Measurements from ENCODE around the gene NIBAN1.

NIBAN1 gene

GRCh38 chr1:185016880-185017279, 42.6 kb upstream of the NIBAN1 start:
- H2AFZ ChIP-seq (ENCODE audit: low read length), result no peak overlapping the region
- H3K79me2 ChIP-seq (ENCODE audit: low read length), result no peaks in the 10 kb centered on the region
- no peak overlapping the region for H3K27ac ChIP-seq (ENCODE audit: low read length)
- H4K20me1 ChIP-seq (ENCODE audit: insufficient read depth, low read length), result no peaks in the 10 kb centered on the region
- no peak overlapping the region for H3K9ac ChIP-seq (ENCODE audit: low read length)
- H3K4me1 ChIP-seq (ENCODE audit: low read length), result no peaks in the 10 kb centered on the region
- no peak for DNase-seq
- H3F3A ChIP-seq (ENCODE audit: insufficient read depth, low read length), result no peaks in the 10 kb centered on the region
- no peak overlapping the region for H3K4me3 ChIP-seq (ENCODE audit: low read length)
- H3K9me3 ChIP-seq (replicated peaks; ENCODE audit: insufficient read depth, low read length), result no peaks in the 10 kb centered on the region
- H3K4me2 ChIP-seq (ENCODE audit: low read depth, low read length), result no peak overlapping the region
- H3K9me2 ChIP-seq (replicated peaks; ENCODE audit: insufficient read depth, low read length), result no peaks in the 10 kb centered on the region
- TF ChIP-seq EZH2 (optimal IDR thresholded peaks at IDR 0.05; ENCODE audit: low read depth, low read length) (no peak), EZH2phosphoT487 (IDR thresholded peaks at IDR 0.05; ENCODE audit: low read length) (no peak), CTCF (IDR thresholded peaks at IDR 0.05; ENCODE audit: low read length) (no peak)
- no peaks in the 10 kb centered on the region for H3K27me3 ChIP-seq (replicated peaks; ENCODE audit: insufficient read depth, low read length)
- H3K36me3 ChIP-seq (replicated peaks; ENCODE audit: insufficient read depth, low read length), result no peaks in the 10 kb centered on the region

GRCh38 chr1:185015631-185016030, 41.3 kb upstream of the NIBAN1 start:
- DNase-seq, result no peak
- H3K9ac ChIP-seq (ENCODE audit: low read length), result no peak overlapping the region
- no peaks in the 10 kb centered on the region for H3K9me3 ChIP-seq (replicated peaks; ENCODE audit: insufficient read depth, low read length)
- H3K36me3 ChIP-seq (replicated peaks; ENCODE audit: insufficient read depth, low read length), result no peaks in the 10 kb centered on the region
- H4K20me1 ChIP-seq (ENCODE audit: insufficient read depth, low read length), result no peaks in the 10 kb centered on the region
- no peaks in the 10 kb centered on the region for H3K79me2 ChIP-seq (ENCODE audit: low read length)
- H2AFZ ChIP-seq (ENCODE audit: low read length), result no peak overlapping the region
- H3K4me2 ChIP-seq (ENCODE audit: low read depth, low read length), result no peak overlapping the region
- no peak overlapping the region for H3K27ac ChIP-seq (ENCODE audit: low read length)
- no peaks in the 10 kb centered on the region for H3K4me1 ChIP-seq (ENCODE audit: low read length)
- H3K4me3 ChIP-seq (ENCODE audit: low read length), result no peak overlapping the region
- H3K27me3 ChIP-seq (replicated peaks; ENCODE audit: insufficient read depth, low read length), result no peaks in the 10 kb centered on the region
- no peaks in the 10 kb centered on the region for H3K9me2 ChIP-seq (replicated peaks; ENCODE audit: insufficient read depth, low read length)
- TF ChIP-seq EZH2 (optimal IDR thresholded peaks at IDR 0.05; ENCODE audit: low read depth, low read length), result no peak
- TF ChIP-seq CTCF (IDR thresholded peaks at IDR 0.05; ENCODE audit: low read length), result no peak
- TF ChIP-seq EZH2phosphoT487 (IDR thresholded peaks at IDR 0.05; ENCODE audit: low read length), result no peak
- H3F3A ChIP-seq (ENCODE audit: insufficient read depth, low read length), result no peaks in the 10 kb centered on the region

GRCh38 chr1:185014941-185015340, 40.6 kb upstream of the NIBAN1 start:
- Histone ChIP-seq H3K36me3 (replicated peaks; ENCODE audit: insufficient read depth, low read length) (no peaks in the 10 kb centered on the region), H3K27ac (ENCODE audit: low read length) (no peak overlapping the region), H3K4me3 (ENCODE audit: low read length) (no peak overlapping the region), H3K9me3 (replicated peaks; ENCODE audit: insufficient read depth, low read length) (no peaks in the 10 kb centered on the region), H3K4me1 (ENCODE audit: low read length) (no peaks in the 10 kb centered on the region), H3K79me2 (ENCODE audit: low read length) (no peaks in the 10 kb centered on the region), H3F3A (ENCODE audit: insufficient read depth, low read length) (no peaks in the 10 kb centered on the region), H3K27me3 (replicated peaks; ENCODE audit: insufficient read depth, low read length) (no peaks in the 10 kb centered on the region), H4K20me1 (ENCODE audit: insufficient read depth, low read length) (no peaks in the 10 kb centered on the region), H2AFZ (ENCODE audit: low read length) (no peak overlapping the region), H3K4me2 (ENCODE audit: low read depth, low read length) (no peak overlapping the region), H3K9me2 (replicated peaks; ENCODE audit: insufficient read depth, low read length) (no peaks in the 10 kb centered on the region), H3K9ac (ENCODE audit: low read length) (no peak overlapping the region)
- no peak for DNase-seq
- TF ChIP-seq EZH2 (optimal IDR thresholded peaks at IDR 0.05; ENCODE audit: low read depth, low read length) (no peak), CTCF (IDR thresholded peaks at IDR 0.05; ENCODE audit: low read length) (no peak), EZH2phosphoT487 (IDR thresholded peaks at IDR 0.05; ENCODE audit: low read length) (no peak)

Measured in MM.1S (cell line).